Prostate gland (tissue), 2 donors: Measurements from ENCODE around the gene A1BG. TPM values are rescaled to one million over a fixed set of nuclear protein-coding genes. Genes with fewer than 3 reads are reported as not detected.

Experiments
- DNase-seq: peaks from one replicate; pipeline ENCODE4 v3.0.0-alpha.2; 2019; ENCODE audit warnings: low spot score
- H3K27ac ChIP-seq, 2 donors: fragments of 200-600 bp; sonication (generic); 2 replicates each; pipeline ENCODE4 v1.5.1; 2017 to 2019
- H3K27me3 ChIP-seq: fragments of 200-600 bp; sonication (generic); replicated peaks from 2 replicates; pipeline ENCODE4 v1.5.1; 2019; ENCODE audit not compliant: insufficient read depth
- H3K36me3 ChIP-seq, 2 donors: fragments of 200-600 bp; sonication (generic); 1 replicate in 1 of 2; 2 replicates in 1 of 2; pipeline versions ENCODE4 v1.5.1 to v1.8.1; 2017 to 2019
- H3K4me1 ChIP-seq: fragments of 200-600 bp; sonication (generic); replicated peaks from 2 replicates; pipeline ENCODE4 v1.5.1; 2019
- H3K4me3 ChIP-seq, 2 donors: fragments of 200-600 bp; sonication (generic); 2 replicates each; pipeline ENCODE4 v1.5.1; 2017 to 2019
- H3K9me3 ChIP-seq: fragments of 200-600 bp; sonication (generic); 2 replicates; pipeline ENCODE4 v1.5.1; 2017
- CTCF ChIP-seq, 4 experiments: fragments of 200-600 bp in 2 of 4; fragments of 450-650 bp in 2 of 4; sonication (generic) in 2 of 4; IDR thresholded peaks; 1 replicate in 3 of 4; 2 replicates in 1 of 4; pipeline ENCODE4 v1.5.1; 2016 to 2019; ENCODE audit warnings: antibody characterized with exemption in 4 of 4, mild to moderate bottlenecking in 2 of 4, moderate library complexity in 2 of 4
- POLR2A ChIP-seq: fragments of 450-650 bp; IDR thresholded peaks from one replicate; pipeline ENCODE4 v1.6.1; 2016; ENCODE audit warnings: antibody characterized with exemption, mild to moderate bottlenecking
- POLR2AphosphoS5 ChIP-seq: sonication (generic); formaldehyde crosslinking; IDR thresholded peaks from one replicate; pipeline ENCODE4 v1.6.1; 2017; ENCODE audit warnings: antibody characterized with exemption
- WGBS: methylation state at CpG from one replicate; pipeline ENCODE4 v1.1.5; 2018; 5-methylcytosine and 5-hydroxymethylcytosine counted together
- intact Hi-C: fragments of 100-400 bp; cut with DNase I; formaldehyde crosslinking; loops from one replicate; pipeline ENCODE4 v1.14.2; 2022
- total RNA-seq, 2 donors: library from RNA; depleted of rRNA; stranded (reverse); fragments of >200 nt; gene quantifications; one replicate each; pipeline ENCODE4 v1.1.0, GENCODE V29; 2016

A1BG gene
- total RNA-seq, 2 donors from 2014 or later, result 5.6 to 25.6 TPM

DNA sequence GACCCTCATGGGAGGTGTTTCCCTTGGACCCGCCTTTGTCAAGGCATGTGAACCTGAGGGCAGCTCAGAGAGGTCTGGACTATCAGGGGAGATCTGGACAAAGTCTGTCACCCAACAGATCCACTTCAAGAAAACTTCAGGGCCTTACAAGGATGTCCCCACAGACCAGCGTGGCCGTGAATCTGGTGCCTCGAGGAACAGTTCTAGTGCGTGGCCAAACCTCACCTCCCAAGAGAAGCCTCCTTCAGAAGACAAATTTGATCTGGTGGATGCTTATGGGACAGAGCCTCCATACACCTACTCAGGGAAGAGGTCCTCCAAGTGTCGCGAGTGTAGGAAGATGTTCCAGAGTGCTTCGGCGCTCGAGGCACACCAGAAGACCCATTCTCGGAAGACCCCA lies 15.0 kb downstream of the A1BG start:
- no peaks in the 10 kb centered on the region for H3K4me1 ChIP-seq
- TF ChIP-seq POLR2A (no peak), CTCF (IDR thresholded peaks at IDR 0.05) (no peak), POLR2AphosphoS5 (no peak)
- H3K27me3 ChIP-seq, result no peaks in the 10 kb centered on the region
- H3K9me3 ChIP-seq, result no peaks in the 10 kb centered on the region
- no peak overlapping the region for H3K27ac ChIP-seq
- H3K4me3 ChIP-seq, result no peak overlapping the region
- no peak for DNase-seq
- intact Hi-C loops, result no loop called here
- WGBS, result 98% methylated on average over 11 of the region's 11 CpGs
- peaks cover 0 to 4% of the 10 kb centered on the region in 2 donors for H3K36me3 ChIP-seq

DNA sequence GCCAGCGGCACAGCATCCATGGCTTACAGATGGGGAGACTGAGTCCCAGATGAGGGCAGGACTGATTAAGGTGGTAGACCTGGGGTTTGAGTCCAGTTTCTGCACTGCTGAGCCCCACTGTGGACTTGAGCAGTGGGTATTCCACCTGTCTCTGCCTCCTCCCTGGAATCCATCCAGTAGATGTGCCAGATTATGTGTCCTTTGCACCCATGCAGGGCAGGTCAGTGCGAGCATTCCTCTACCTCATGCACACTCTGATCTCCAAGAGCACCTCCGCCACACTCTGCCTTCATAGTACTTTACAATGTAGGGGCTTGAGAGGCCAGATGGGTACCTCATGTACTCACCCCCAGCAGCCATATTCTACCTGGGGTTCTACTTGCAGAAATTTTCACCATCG lies 16.5 kb downstream of the A1BG start:
- H3K4me1 ChIP-seq, result no peaks in the 10 kb centered on the region
- H3K36me3 ChIP-seq, result peaks cover 0 to 4% of the 10 kb centered on the region in 2 donors
- intact Hi-C loops, result no loop called here
- H3K9me3 ChIP-seq, result no peaks in the 10 kb centered on the region
- no peak for DNase-seq
- no peaks in the 10 kb centered on the region for H3K27me3 ChIP-seq
- H3K27ac ChIP-seq, result no peak overlapping the region
- WGBS, result 95% methylated on average over 4 of the region's 4 CpGs
- no peak for TF ChIP-seq POLR2A
- no peak for TF ChIP-seq CTCF (IDR thresholded peaks at IDR 0.05)
- no peak for TF ChIP-seq POLR2AphosphoS5
- no peak overlapping the region for H3K4me3 ChIP-seq

DNA sequence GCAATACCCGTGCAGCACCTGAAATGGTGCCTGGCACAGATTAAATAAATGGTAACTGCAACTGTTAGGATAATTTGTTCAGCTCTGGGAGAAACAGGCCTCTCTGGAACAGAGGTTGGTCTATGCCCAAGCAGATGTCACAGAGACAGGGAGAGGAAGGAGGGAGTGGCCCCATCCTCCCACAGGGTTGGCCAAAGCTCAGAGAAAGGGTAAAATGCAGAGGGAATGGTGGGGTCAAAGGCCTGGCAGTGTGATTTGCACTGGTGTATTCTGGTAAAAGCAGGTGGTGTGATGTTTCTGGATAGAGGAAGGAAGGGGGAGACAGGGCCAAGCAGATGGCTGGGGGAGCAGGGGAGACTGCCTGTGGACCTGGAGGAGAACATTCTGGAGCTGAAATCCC lies 17.1 kb downstream of the A1BG start:
- intact Hi-C loops, result no loop called here
- no peak overlapping the region for H3K27ac ChIP-seq
- H3K4me3 ChIP-seq, result no peak overlapping the region
- H3K27me3 ChIP-seq, result no peaks in the 10 kb centered on the region
- no peak for DNase-seq
- WGBS, result 91% methylated on average over 1 of the region's 1 CpG
- H3K36me3 ChIP-seq, result peaks cover 0 to 4% of the 10 kb centered on the region in 2 donors
- no peak for TF ChIP-seq POLR2A
- no peak for TF ChIP-seq POLR2AphosphoS5
- no peaks in the 10 kb centered on the region for H3K9me3 ChIP-seq
- no peaks in the 10 kb centered on the region for H3K4me1 ChIP-seq

GRCh38 chr19:58335630-58336029 lies 17.7 kb downstream of the A1BG start:
- 82% methylated on average over 3 of the region's 3 CpGs for WGBS
- DNase-seq, result no peak
- Histone ChIP-seq H3K4me3 (no peak overlapping the region), H3K36me3 (peaks cover 0 to 4% of the 10 kb centered on the region in 2 donors), H3K27ac (no peak overlapping the region), H3K27me3 (no peaks in the 10 kb centered on the region), H3K4me1 (no peaks in the 10 kb centered on the region), H3K9me3 (no peaks in the 10 kb centered on the region)
- intact Hi-C loops, result no loop called here
- TF ChIP-seq CTCF (IDR thresholded peaks at IDR 0.05) (no peak), POLR2A (no peak), POLR2AphosphoS5 (no peak)

GRCh38 chr19:58334691-58335249 lies 18.5 kb downstream of the A1BG start:
- no peaks in the 10 kb centered on the region for H3K27me3 ChIP-seq
- no peak for TF ChIP-seq POLR2AphosphoS5
- no peak for TF ChIP-seq POLR2A
- no peak for TF ChIP-seq CTCF (IDR thresholded peaks at IDR 0.05)
- no peaks in the 10 kb centered on the region for H3K4me1 ChIP-seq
- DNase-seq, result no peak
- H3K9me3 ChIP-seq, result no peaks in the 10 kb centered on the region
- no peak overlapping the region for H3K27ac ChIP-seq
- 91% methylated on average over 19 of the region's 19 CpGs for WGBS
- intact Hi-C loops, result no loop called here
- H3K36me3 ChIP-seq, result peaks cover 0 to 4% of the 10 kb centered on the region in 2 donors
- H3K4me3 ChIP-seq, result no peak overlapping the region
